Small intestine (tissue), 7 donors: ENCODE data around the gene MTMR12. TPM values are rescaled to one million over a fixed set of nuclear protein-coding genes. Genes with fewer than 3 reads are reported as not detected.

Source experiments
- DNase-seq, 2 donors: peaks; one replicate each; pipeline versions ENCODE4 v3.0.0 to v3.0.0-alpha.2; 2013
- FAIRE-seq: peaks from 2 replicates; lab custom pipeline; 2012; peaks lifted over from hg19 to GRCh38; lab: Jason Lieb, UNC
- H3K27ac ChIP-seq, 3 donors: one replicate each; pipeline ENCODE4 v1.5.1; 2013; ENCODE audit warnings: low read length in 2 of 3, mild to moderate bottlenecking in 2 of 3, control low read depth in 1 of 3, inconsistent platforms in 1 of 3, low read depth in 1 of 3, moderate library complexity in 1 of 3
- H3K27me3 ChIP-seq, 3 donors: one replicate each; pipeline ENCODE4 v1.6.1; 2013; ENCODE audit warnings: low read length in 3 of 3, inconsistent platforms in 1 of 3; ENCODE audit not compliant: control insufficient read depth in 3 of 3, insufficient read depth in 3 of 3
- H3K36me3 ChIP-seq, 3 donors: one replicate each; pipeline ENCODE4 v1.6.1; 2013; ENCODE audit warnings: low read length in 3 of 3, inconsistent platforms in 1 of 3, low read depth in 1 of 3, mild to moderate bottlenecking in 1 of 3, moderate library complexity in 1 of 3; ENCODE audit not compliant: control insufficient read depth in 3 of 3, insufficient read depth in 2 of 3
- H3K4me1 ChIP-seq, 3 donors: one replicate each; pipeline ENCODE4 v1.6.1; 2013; ENCODE audit warnings: low read length in 2 of 3, inconsistent platforms in 1 of 3, low read depth in 1 of 3, mild to moderate bottlenecking in 1 of 3, moderate library complexity in 1 of 3; ENCODE audit not compliant: control insufficient read depth in 3 of 3, insufficient read depth in 2 of 3
- H3K4me3 ChIP-seq, 3 donors: one replicate each; pipeline ENCODE4 v1.5.1; 2013; ENCODE audit warnings: low read length in 3 of 3, control low read depth in 1 of 3, inconsistent platforms in 1 of 3, low read depth in 1 of 3, mild to moderate bottlenecking in 1 of 3, moderate library complexity in 1 of 3
- H3K9me3 ChIP-seq, 2 donors: one replicate each; pipeline ENCODE4 v1.6.1; 2013; ENCODE audit warnings: low read depth in 1 of 2, low read length in 1 of 2; ENCODE audit not compliant: control insufficient read depth in 2 of 2, insufficient read depth in 1 of 2
- WGBS, 3 donors: extraction: QIAGEN DNeasy Blood & Tissue Kit; methylation state at CpG; one replicate each; pipeline ENCODE4 v1.1.7; 2013; 5-methylcytosine and 5-hydroxymethylcytosine counted together
- polyA plus RNA-seq, 4 donors: library from polyadenylated mRNA; stranded (reverse) in 3 of 4; unstranded in 1 of 4; fragments of 200-250 nt in 3 of 4; fragments of 120-200 nt in 1 of 4; gene quantifications; one replicate each; pipeline versions ENCODE4 v1.2.1 to v1.2.3, GENCODE V29; 2013
- donor health status: healthy with polysubstance abuse.
- donor health status: control.
- donor health status: control.
- donor health status: Bipolar disorder and iron deficiency.
- donor health status: healthy.

MTMR12 gene
- polyA plus RNA-seq, 4 donors = 5.9 to 19.2 (median 9.6) TPM

GRCh38 chr5:32239385-32239784 is 73.4 kb downstream of the MTMR12 start:
- whole genome bisulfite sequencing, 3 donors = 93 to 95% (median 94%) methylated on average over 5 of the region's 5 CpGs
- Histone ChIP-seq H3K27me3 (no peaks in the 10 kb centered on the region), H3K9me3 (no peaks in the 10 kb centered on the region), H3K4me3 (no peak overlapping the region), H3K27ac (no peak overlapping the region), H3K4me1 (no peaks in the 10 kb centered on the region), H3K36me3 (peaks cover 11 to 52% (median 17%) of the 10 kb centered on the region in 3 donors)
- FAIRE-seq (no peak), DNase-seq (no peak)

GRCh38 chr5:32233696-32234447 is 78.9 kb downstream of the MTMR12 start:
- DNase-seq = no peak
- H3K4me1 ChIP-seq = peaks cover 0 to 2% (median 0%) of the 10 kb centered on the region in 3 donors
- H3K27me3 ChIP-seq = no peaks in the 10 kb centered on the region
- no peak for FAIRE-seq
- H3K4me3 ChIP-seq = no peak overlapping the region
- 82 to 91% (median 86%) methylated on average over 10 of the region's 10 CpGs for WGBS, 3 donors
- H3K27ac ChIP-seq = peak overlapping the region in 1 of 3 donors; percentile 28
- no peaks in the 10 kb centered on the region for H3K9me3 ChIP-seq
- peaks cover 5 to 73% (median 20%) of the 10 kb centered on the region in 3 donors for H3K36me3 ChIP-seq

- Histone ChIP-seq H3K4me1 (peaks cover 0 to 2% (median 0%) of the 10 kb centered on the region in 3 donors), H3K4me3 (no peak overlapping the region), H3K36me3 (peaks cover 4 to 73% (median 20%) of the 10 kb centered on the region in 3 donors), H3K27ac (no peak overlapping the region), H3K27me3 (no peaks in the 10 kb centered on the region), H3K9me3 (no peaks in the 10 kb centered on the region)
- DNase-seq (no peak), FAIRE-seq (no peak)
- WGBS, 3 donors = 68 to 80% (median 69%) methylated on average over 3 of the region's 3 CpGs
These were observed 79.5 kb downstream of the MTMR12 start for GRCh38 chr5:32233220-32233695.

GRCh38 chr5:32232441-32233219 is 80.1 kb downstream of the MTMR12 start:
- FAIRE-seq (no peak), DNase-seq (peak; percentile 73 to 74)
- Histone ChIP-seq H3K4me3 (no peak overlapping the region), H3K9me3 (no peaks in the 10 kb centered on the region), H3K27me3 (no peaks in the 10 kb centered on the region), H3K4me1 (peaks cover 0 to 2% (median 0%) of the 10 kb centered on the region in 3 donors), H3K27ac (peak overlapping the region in 1 of 3 donors; percentile 32), H3K36me3 (peaks cover 4 to 72% (median 20%) of the 10 kb centered on the region in 3 donors)
- 43 to 51% (median 48%) methylated on average over 11 of the region's 11 CpGs for WGBS, 3 donors

- no peak for DNase-seq
- Histone ChIP-seq H3K27me3 (no peaks in the 10 kb centered on the region), H3K4me3 (no peak overlapping the region), H3K4me1 (peaks cover 0 to 2% (median 0%) of the 10 kb centered on the region in 3 donors), H3K27ac (no peak overlapping the region), H3K9me3 (no peaks in the 10 kb centered on the region), H3K36me3 (peaks cover 4 to 66% (median 17%) of the 10 kb centered on the region in 3 donors)
- WGBS, 3 donors = 63 to 73% (median 72%) methylated on average over 8 of the region's 8 CpGs
- FAIRE-seq = no peak
These were observed 80.8 kb downstream of the MTMR12 start for GRCh38 chr5:32231929-32232328.

- no peaks in the 10 kb centered on the region for H3K27me3 ChIP-seq
- peaks cover 0 to 2% (median 0%) of the 10 kb centered on the region in 3 donors for H3K4me1 ChIP-seq
- no peak for FAIRE-seq
- peaks cover 0 to 3% of the 10 kb centered on the region in 2 donors for H3K9me3 ChIP-seq
- H3K27ac ChIP-seq = no peak overlapping the region
- no peak for DNase-seq
- peaks cover 4 to 62% (median 17%) of the 10 kb centered on the region in 3 donors for H3K36me3 ChIP-seq
- no peak overlapping the region for H3K4me3 ChIP-seq
- WGBS, 3 donors = 64 to 87% (median 86%) methylated on average over 6 of the region's 6 CpGs
These were observed 81.5 kb downstream of the MTMR12 start for GRCh38 chr5:32231241-32231640.

- no peak overlapping the region for H3K4me3 ChIP-seq
- FAIRE-seq = no peak
- WGBS, 3 donors = 44 to 58% (median 50%) methylated on average over 3 of the region's 3 CpGs
- H3K36me3 ChIP-seq = peaks cover 4 to 57% (median 17%) of the 10 kb centered on the region in 3 donors
- H3K4me1 ChIP-seq = peaks cover 0 to 2% (median 0%) of the 10 kb centered on the region in 3 donors
- DNase-seq = peak in 1 of 2 donors; percentile 26
- H3K9me3 ChIP-seq = peaks cover 0 to 3% of the 10 kb centered on the region in 2 donors
- H3K27ac ChIP-seq = no peak overlapping the region
- no peaks in the 10 kb centered on the region for H3K27me3 ChIP-seq
These were observed 82.2 kb downstream of the MTMR12 start for GRCh38 chr5:32230356-32231099.

GRCh38 chr5:32229586-32229985 is 83.2 kb downstream of the MTMR12 start:
- no peak for FAIRE-seq
- no peak overlapping the region for H3K27ac ChIP-seq
- WGBS, 3 donors = 94 to 97% (median 95%) methylated on average over 14 of the region's 14 CpGs

More at GRCh38 chr5:32229586-32229985, 83.2 kb downstream of the MTMR12 start:
- H3K4me3 ChIP-seq = no peak overlapping the region
- no peak for DNase-seq
- no peaks in the 10 kb centered on the region for H3K27me3 ChIP-seq
- peaks cover 0 to 3% of the 10 kb centered on the region in 2 donors for H3K9me3 ChIP-seq
- H3K4me1 ChIP-seq = peaks cover 0 to 2% (median 0%) of the 10 kb centered on the region in 3 donors
- peaks cover 4 to 51% (median 17%) of the 10 kb centered on the region in 3 donors for H3K36me3 ChIP-seq
